Fibroblast of villous mesenchyme (primary cell): ENCODE measurements around the gene NR2F6. TPM values are rescaled to one million over a fixed set of nuclear protein-coding genes. Genes with fewer than 3 reads are reported as not detected.

Source experiments
- DNase-seq: peaks from one replicate; pipeline ENCODE4 v3.0.0-alpha.2; 2010; ENCODE audit warnings: low read depth
- H3K4me3 ChIP-seq: 2 replicates; pipeline ENCODE4 v1.5.1; 2011; ENCODE audit warnings: low read depth, mild to moderate bottlenecking, low read length
- CTCF ChIP-seq: IDR thresholded peaks from 2 replicates; pipeline ENCODE4 v1.5.1; 2012; ENCODE audit warnings: low read depth, mild to moderate bottlenecking, low read length; ENCODE audit not compliant: insufficient read depth
- total RNA-seq: library from RNA; depleted of rRNA; stranded (reverse); fragments of >200 nt; gene quantifications from 2 replicates; pipeline ENCODE4 v1.2.3, GENCODE V29; 2012

Gene NR2F6
- total RNA-seq, 1 donor = 51.0 TPM

GRCh38 chr19:17185590-17185989 lies 60.1 kb downstream of the NR2F6 start:
- no peak for DNase-seq
- no peak overlapping the region for H3K4me3 ChIP-seq
- TF ChIP-seq CTCF = no peak

- no peak overlapping the region for H3K4me3 ChIP-seq
- no peak for DNase-seq
- no peak for TF ChIP-seq CTCF
Observed at GRCh38 chr19:17184371-17184841, 61.3 kb downstream of the NR2F6 start.

GRCh38 chr19:17183858-17184321 lies 61.8 kb downstream of the NR2F6 start:
- no peak overlapping the region for H3K4me3 ChIP-seq
- no peak for TF ChIP-seq CTCF
- no peak for DNase-seq

- no peak for TF ChIP-seq CTCF
- H3K4me3 ChIP-seq = no peak overlapping the region
- DNase-seq = no peak
Observed at GRCh38 chr19:17183271-17183761, 62.4 kb downstream of the NR2F6 start.

Other genes with a start within 250 kb of the NR2F6 start
- gene CPAMD8, start 219.1 kb downstream of the NR2F6 start, total RNA-seq = 0.43 and 0.64 TPM in 2 replicates
- gene HAUS8, start 170.5 kb downstream of the NR2F6 start, total RNA-seq = 3.5 TPM in 2 replicates
- 99.3 and 118 TPM in 2 replicates for gene MYO9B, start 170.1 kb downstream of the NR2F6 start, total RNA-seq
- 18.1 and 23.8 TPM in 2 replicates for gene USE1, start 30.6 kb downstream of the NR2F6 start, total RNA-seq
- gene OCEL1, start 19.7 kb downstream of the NR2F6 start, total RNA-seq = 3.9 and 6.1 TPM in 2 replicates
- not detected in 2 replicates for gene USHBP1, start 18.8 kb upstream of the NR2F6 start, total RNA-seq
- 101 and 124 TPM in 2 replicates for gene BABAM1, start 21.5 kb upstream of the NR2F6 start, total RNA-seq
- 0.32 and 0.86 TPM in 2 replicates for gene ANKLE1, start 36.0 kb upstream of the NR2F6 start, total RNA-seq
- gene ABHD8, start 57.5 kb upstream of the NR2F6 start, total RNA-seq = 13.8 and 15.5 TPM in 2 replicates
- 29.8 and 32.2 TPM in 2 replicates for gene MRPL34, start 60.0 kb upstream of the NR2F6 start, total RNA-seq
- gene DDA1, start 63.6 kb upstream of the NR2F6 start, total RNA-seq = 14.8 and 16.8 TPM in 2 replicates
- 3.5 and 3.9 TPM in 2 replicates for gene ANO8, start 88.9 kb upstream of the NR2F6 start, total RNA-seq
- 14.2 and 16.1 TPM in 2 replicates for gene GTPBP3, start 91.6 kb upstream of the NR2F6 start, total RNA-seq
- not detected in 2 replicates for gene PLVAP, start 131.4 kb upstream of the NR2F6 start, total RNA-seq
- not detected in 2 replicates for gene CCDC194, start 148.3 kb upstream of the NR2F6 start, total RNA-seq
- 2.6 and 7.8 TPM in 2 replicates for gene BST2, start 159.7 kb upstream of the NR2F6 start, total RNA-seq
- 32.0 and 47.0 TPM in 2 replicates for gene MVB12A, start 174.1 kb upstream of the NR2F6 start, total RNA-seq
- not detected in 2 replicates for gene TMEM221, start 202.7 kb upstream of the NR2F6 start, total RNA-seq
- not detected in 2 replicates for gene NXNL1, start 215.0 kb upstream of the NR2F6 start, total RNA-seq
- 10.8 and 15.5 TPM in 2 replicates for gene SLC27A1, start 224.6 kb upstream of the NR2F6 start, total RNA-seq